RPMI8226 (cell line): ENCODE data around the gene ADAP2.
"Not testable (repeated sequence)": the region's sequence is repeated elsewhere in the genome, so short reads cannot be mapped to it uniquely, and the experiment has no call there.

Experiments used
- DNase-seq: peaks from one replicate; pipeline ENCODE4 v3.0.0-alpha.2; 2015

The ADAP2 gene

GRCh38 chr17:30975042-30975820, 53.5 kb downstream of the ADAP2 start:
- DNase-seq: no peak

- not testable (repeated sequence) for DNase-seq
These were observed 58.2 kb downstream of the ADAP2 start for GRCh38 chr17:30979919-30980318.

GRCh38 chr17:30981531-30982519, 60.1 kb downstream of the ADAP2 start:
- DNase-seq: no peak

GRCh38 chr17:30982855-30983254, 61.1 kb downstream of the ADAP2 start:
- DNase-seq: no peak

- no peak for DNase-seq
These were observed 68.7 kb downstream of the ADAP2 start for GRCh38 chr17:30990458-30990857.

GRCh38 chr17:30992551-30992950, 70.8 kb downstream of the ADAP2 start:
- no peak for DNase-seq

- DNase-seq: no peak
These were observed 73.6 kb downstream of the ADAP2 start for GRCh38 chr17:30995347-30995746.

- no peak for DNase-seq
These were observed 74.7 kb downstream of the ADAP2 start for GRCh38 chr17:30996486-30996885.

GRCh38 chr17:30997270-30997669, 75.5 kb downstream of the ADAP2 start:
- no peak for DNase-seq

GRCh38 chr17:30997842-30998241, 76.1 kb downstream of the ADAP2 start:
- DNase-seq: no peak

GRCh38 chr17:31002047-31002446, 80.3 kb downstream of the ADAP2 start:
- DNase-seq: no peak

GRCh38 chr17:31003225-31003866, 81.6 kb downstream of the ADAP2 start:
- no peak for DNase-seq

- no peak for DNase-seq
These were observed 82.4 kb downstream of the ADAP2 start for GRCh38 chr17:31004160-31004559.

- no peak for DNase-seq
These were observed 86.1 kb downstream of the ADAP2 start for GRCh38 chr17:31007695-31008373.

GRCh38 chr17:31008374-31009041, 86.8 kb downstream of the ADAP2 start:
- DNase-seq: peak; percentile 57
